GM21381 (cell line): ENCODE data around the gene DDX28.
A peak's percentile ranks its signal among the peaks of the same experiment; 100 is the strongest.

Experiments
- ATAC-seq: cut with Tn5 transposase; IDR thresholded peaks from one replicate; pipeline ENCODE4 v1.9.1; 2021; ENCODE audit warnings: mild to moderate bottlenecking, moderate library complexity; ENCODE audit not compliant: unreplicated experiment

Gene DDX28, protein sequence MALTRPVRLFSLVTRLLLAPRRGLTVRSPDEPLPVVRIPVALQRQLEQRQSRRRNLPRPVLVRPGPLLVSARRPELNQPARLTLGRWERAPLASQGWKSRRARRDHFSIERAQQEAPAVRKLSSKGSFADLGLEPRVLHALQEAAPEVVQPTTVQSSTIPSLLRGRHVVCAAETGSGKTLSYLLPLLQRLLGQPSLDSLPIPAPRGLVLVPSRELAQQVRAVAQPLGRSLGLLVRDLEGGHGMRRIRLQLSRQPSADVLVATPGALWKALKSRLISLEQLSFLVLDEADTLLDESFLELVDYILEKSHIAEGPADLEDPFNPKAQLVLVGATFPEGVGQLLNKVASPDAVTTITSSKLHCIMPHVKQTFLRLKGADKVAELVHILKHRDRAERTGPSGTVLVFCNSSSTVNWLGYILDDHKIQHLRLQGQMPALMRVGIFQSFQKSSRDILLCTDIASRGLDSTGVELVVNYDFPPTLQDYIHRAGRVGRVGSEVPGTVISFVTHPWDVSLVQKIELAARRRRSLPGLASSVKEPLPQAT

DNA sequence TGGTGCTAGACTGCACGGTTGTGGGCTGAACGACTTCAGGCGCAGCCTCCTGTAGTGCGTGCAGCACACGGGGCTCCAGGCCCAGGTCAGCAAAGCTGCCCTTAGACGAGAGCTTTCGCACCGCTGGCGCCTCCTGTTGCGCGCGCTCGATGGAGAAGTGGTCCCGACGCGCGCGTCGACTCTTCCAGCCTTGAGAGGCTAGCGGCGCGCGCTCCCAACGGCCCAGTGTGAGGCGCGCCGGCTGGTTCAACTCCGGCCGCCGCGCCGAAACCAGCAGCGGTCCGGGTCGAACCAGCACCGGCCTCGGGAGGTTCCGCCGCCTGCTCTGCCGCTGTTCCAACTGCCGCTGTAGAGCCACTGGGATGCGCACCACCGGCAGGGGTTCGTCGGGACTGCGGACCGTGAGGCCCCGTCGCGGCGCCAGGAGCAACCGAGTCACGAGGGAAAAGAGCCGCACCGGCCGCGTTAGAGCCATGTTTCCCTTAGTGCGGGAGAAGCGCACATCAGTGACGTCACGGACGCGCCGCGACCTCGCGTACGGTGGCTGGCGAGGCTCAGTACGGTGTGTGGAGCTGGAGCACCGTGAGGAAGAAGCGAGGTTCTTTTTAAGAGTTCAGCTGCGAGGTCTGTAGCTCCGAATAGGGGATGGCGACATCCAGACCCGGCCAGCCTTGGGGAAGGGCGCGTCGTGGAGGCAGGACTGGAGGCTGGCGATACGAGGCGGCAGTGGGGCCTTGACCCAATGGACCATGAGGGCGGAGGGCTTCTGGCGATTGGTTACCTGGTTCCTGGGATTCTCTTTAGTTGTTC is at the start of gene DDX28, which contains the start of gene DUS2:
TSS of gene DDX28 (minus strand) at position 505 of the 810 bp plus-strand sequence. CDS start at position 475, 30 bp downstream.
TSS of gene DUS2 (plus strand) at position 557 of the 810 bp plus-strand sequence. CDS start 14,740 bp downstream, outside the sequence.
- peak; percentile 88 for ATAC-seq

DNA sequence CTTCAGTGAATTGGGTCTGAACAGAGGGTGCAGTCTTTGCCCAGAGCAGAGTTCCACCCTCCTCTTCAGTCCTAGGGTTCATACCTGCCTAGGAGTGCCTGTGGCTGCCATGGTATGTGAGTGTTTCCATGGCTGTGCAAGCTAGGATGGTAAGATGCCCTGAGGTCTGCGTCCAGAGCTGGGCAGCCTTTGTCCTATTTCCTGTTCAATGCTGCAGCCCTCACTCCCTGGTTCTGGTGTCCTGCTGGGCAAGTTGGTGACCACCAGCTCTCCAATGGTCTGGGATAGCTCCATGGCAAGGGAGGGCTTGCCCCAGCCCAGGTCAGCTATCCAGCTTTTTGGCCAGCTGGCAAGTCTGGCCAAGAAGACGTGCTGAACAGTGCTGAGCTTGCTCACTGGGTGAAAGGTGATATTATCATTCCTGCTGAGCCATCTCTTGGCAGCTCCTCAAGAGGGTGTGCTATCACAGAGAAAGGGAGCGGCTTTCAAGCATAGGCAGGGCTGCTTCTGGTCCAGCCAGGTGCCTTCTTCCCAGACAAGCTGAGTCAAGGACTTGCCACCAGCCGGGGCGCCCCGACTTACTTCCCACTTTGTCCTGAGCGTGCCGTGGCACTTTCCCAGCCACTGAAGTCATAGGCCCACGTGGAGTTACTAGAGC is 49.1 kb upstream of the DDX28 start:
- no peak for ATAC-seq

GRCh38 chr16:68071518-68071901 is 48.5 kb upstream of the DDX28 start:
- ATAC-seq, result no peak

DNA sequence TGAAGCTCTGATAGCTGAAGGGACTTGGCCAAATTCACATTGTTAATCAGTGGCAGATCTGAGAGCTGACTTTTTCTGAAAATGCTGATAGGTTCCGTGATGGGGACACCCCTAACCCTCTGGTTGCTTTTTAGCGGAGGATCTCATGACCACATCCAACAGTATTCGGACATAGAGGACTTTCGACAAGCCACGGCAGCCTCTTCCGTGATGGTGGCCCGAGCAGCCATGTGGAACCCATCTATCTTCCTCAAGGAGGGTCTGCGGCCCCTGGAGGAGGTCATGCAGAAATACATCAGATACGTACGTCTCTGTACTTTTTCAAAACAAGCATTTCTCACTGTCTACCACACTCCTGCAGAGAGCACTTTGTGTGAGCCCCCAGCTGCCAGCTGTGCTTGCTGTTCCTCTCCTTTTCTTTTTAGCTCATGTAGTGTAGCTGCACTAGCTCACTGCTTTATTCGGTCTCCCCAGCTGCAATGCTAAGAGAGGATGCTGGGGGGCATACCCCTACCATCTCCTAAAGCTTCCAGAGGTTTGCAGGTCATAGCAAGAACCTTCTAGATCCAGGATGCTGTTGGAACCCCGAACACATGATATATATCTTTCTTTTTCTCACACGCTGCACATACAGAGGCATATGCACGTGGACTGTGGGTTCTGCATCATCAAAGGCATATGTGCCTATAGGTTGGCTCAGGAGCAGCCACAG is 47.9 kb upstream of the DDX28 start:
- peak; percentile 38 for ATAC-seq

GRCh38 chr16:68070249-68070730 is 47.3 kb upstream of the DDX28 start:
- ATAC-seq, result no peak

DNA sequence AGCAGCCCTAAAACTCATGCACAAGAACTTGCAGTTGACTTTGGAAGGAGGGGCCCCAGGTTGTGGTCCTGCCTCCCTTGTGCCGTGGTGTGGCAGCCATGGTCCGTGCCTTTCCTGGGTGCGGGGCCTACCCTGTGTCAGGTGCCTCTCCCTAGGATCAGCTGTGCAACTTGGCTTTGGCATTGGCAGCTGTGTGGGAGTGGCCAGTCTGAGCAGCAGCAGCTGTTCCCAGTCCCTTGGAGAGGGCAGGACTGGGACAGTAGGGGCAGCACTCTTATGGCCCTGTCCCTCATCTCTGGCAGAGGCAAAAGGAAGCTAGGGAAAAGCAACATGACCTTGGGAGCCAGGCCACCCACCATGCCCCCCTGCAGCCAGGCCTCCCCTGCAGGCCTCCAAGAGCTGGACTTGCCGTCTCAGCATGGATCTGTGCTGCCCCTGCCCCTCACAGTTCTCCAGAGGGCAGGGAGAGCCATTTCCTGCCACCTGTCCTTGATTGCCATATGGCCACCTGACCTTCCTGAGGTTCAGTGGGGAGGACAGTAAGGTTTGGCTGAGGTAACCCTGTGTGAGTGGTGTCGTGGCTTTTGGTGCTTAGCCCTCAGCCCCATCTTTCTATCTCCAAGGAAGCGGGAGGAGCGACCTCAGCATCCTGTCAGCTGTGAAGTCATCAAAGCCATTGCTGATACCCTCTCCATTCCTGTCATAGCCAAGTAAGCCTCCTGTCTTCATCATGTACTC is 46.6 kb upstream of the DDX28 start:
- no peak for ATAC-seq

- no peak for ATAC-seq
These were observed 45.9 kb upstream of the DDX28 start for GRCh38 chr16:68068926-68069325.

DNA sequence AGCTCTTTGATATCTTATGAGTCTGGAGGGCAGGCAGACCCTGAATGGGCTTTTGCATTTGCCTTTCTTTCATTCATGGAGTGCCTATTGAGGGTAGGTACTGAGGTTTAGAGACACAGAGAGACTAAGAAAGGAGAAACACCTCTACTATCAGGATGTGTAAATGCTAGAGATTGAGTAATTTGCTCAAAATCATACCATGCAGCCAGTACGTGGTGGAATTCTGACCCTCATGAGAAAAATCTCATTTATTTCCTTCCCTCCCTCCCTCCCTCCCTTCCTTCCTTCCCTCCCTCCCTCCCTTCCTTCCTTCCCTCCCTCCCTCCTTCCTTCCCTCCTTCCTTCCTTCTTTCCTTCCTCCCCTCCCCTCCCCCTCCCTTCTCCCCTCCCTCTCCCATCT is 43.7 kb upstream of the DDX28 start:
- no peak for ATAC-seq

GRCh38 chr16:68065716-68066305 is 42.8 kb upstream of the DDX28 start:
- ATAC-seq, result no peak

DNA sequence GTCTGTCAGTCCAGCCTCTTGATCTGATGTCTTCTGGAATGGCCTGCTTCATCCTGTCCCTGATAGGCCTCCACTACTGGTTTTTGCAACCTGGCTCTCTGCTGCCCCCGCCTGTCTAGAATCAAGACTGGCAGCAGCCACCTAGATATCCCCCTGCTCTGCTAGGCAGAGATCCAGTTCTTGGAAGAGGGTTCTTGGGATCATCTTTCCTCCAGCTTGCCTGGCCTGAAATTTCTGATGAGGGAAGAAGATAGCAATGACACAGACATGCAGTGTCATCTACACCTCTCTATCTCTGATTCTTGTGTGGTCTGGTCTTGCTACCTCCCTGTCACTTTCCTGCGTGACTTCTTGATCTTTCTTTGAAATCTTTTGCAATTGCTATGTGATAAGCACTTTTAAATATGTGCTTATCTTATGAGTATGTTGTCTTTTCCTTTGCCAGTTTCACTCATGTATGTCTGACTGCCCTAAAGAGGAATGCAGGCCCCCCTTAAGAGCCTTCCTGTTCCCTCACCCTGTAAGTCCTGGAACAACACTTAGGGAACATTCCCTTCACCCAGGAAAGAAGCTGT is 41.8 kb upstream of the DDX28 start:
- no peak for ATAC-seq

DNA sequence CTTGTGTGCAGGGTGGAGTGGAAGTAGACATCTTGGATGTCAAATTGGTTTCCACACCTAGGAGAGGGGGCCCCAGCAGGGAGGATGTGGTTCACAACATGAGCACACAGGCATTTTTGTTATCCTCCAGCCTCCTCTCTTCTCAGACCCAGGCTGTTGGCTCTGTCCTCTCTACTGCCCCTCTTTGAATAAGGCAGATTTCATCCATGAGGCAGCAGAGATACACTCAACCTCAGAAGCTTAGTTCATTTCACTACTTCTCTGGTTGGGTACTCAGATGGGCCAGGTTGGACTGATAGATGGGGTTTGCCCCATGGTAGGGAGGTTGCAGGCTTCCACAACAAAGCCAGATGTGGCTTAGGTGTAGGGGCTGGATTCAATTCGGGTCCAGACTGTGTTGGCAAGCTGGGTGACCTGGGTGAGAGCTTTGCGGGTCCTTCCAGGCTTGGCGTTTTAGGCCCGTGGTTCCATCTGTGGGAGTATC is 39.9 kb upstream of the DDX28 start:
- ATAC-seq, result no peak

- ATAC-seq, result no peak
These were observed 38.4 kb upstream of the DDX28 start for GRCh38 chr16:68061396-68061795.

DNA sequence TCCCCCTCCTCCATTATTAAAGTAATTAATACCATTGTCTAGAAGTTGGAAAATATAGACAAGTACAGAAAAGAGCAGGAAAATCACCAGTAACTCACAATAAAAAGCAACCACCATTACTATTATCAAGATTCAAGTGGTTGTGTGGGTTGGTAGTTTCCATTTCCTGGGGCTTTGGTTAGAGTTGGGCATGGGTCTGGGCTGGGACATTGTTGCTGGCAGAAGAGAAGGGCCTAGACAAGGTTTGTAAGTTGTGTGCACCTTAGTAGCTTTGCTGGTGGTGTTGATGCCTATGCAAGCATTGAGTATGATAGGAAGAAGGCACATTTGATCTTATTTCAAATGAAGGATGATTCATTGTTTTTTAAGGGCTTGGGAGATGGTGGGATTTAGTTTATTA is 36.8 kb upstream of the DDX28 start:
- ATAC-seq, result no peak

DNA sequence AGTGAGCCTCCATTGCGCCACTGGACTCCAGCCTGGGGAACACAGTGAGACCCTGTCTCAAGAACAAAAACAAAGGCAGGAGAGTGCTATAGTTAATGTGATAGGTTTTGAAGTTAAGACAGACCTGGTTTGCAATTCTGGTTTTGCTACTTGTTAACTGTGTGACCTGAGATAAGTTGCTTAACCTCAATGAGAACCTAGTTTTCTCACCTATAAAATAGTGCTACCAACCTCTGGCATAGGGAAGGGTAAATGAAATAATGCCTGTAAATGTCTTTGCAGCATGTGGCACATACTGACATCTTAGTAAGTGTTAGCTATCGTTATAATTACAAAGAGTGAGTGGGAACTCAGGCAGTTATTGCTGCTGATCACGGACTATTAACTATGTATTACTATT is 32.4 kb upstream of the DDX28 start:
- ATAC-seq, result no peak

GRCh38 chr16:68049449-68049848 is 26.4 kb upstream of the DDX28 start:
- no peak for ATAC-seq

DNA sequence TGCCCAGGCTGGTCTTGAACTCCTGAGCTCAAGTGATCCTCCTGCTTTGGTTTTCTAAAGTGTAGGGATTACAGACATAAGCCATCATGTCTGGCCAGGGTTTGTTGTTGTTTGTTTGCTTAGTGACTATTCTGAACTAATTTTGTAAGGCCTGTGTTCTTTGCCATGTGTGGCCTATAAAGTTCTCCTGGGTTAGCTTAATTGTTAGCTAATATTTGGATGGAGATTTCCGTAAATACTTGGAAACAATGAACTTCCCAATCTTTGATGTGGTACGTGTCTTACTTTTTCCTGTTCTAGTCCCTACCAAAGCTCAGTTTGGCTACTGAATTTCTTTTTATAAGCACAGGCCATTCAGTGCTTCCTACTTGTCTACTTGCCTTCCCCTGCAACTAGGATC is 25.0 kb upstream of the DDX28 start:
- ATAC-seq, result no peak

DNA sequence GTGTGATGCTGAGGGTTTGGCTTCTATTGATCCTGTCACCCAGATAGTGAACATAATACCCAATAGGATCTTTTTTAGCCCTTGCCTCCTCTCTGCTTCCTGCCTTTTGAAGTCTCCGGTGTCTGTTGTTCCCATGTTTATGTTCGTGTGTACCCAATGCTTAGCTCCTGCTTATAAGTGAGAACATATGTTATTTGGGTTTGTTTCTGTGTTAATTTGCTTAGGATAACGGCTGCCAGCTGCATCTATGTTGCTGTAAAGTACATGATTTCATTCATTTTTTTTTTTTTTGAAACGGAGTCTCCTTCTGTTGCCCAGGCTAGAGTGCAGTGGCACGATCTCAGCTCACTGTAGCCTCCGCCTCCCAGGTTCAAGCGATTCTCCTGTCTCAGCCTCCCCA is 23.1 kb upstream of the DDX28 start:
- ATAC-seq, result no peak

DNA sequence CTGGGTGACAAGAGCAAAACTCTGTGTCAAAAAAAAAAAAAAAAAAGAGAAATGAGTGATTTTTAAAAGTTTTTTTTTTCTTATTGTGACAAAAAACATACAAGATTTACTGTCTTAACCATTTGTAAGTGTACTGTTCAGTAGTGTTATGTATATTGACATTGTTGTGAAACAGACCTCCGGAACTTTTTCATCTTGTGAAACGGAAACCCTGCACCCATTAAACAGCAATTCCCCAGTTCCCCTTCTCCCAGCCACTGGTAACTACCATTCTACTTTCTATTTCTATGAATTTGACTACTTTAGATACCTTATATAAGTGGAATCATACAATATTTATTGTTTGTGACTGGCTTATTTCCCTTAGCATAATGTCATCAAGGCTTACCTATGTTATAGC is 18.8 kb upstream of the DDX28 start:
- no peak for ATAC-seq
